ENCODE data around the gene SAPCD2.

SAPCD2 gene

DNA sequence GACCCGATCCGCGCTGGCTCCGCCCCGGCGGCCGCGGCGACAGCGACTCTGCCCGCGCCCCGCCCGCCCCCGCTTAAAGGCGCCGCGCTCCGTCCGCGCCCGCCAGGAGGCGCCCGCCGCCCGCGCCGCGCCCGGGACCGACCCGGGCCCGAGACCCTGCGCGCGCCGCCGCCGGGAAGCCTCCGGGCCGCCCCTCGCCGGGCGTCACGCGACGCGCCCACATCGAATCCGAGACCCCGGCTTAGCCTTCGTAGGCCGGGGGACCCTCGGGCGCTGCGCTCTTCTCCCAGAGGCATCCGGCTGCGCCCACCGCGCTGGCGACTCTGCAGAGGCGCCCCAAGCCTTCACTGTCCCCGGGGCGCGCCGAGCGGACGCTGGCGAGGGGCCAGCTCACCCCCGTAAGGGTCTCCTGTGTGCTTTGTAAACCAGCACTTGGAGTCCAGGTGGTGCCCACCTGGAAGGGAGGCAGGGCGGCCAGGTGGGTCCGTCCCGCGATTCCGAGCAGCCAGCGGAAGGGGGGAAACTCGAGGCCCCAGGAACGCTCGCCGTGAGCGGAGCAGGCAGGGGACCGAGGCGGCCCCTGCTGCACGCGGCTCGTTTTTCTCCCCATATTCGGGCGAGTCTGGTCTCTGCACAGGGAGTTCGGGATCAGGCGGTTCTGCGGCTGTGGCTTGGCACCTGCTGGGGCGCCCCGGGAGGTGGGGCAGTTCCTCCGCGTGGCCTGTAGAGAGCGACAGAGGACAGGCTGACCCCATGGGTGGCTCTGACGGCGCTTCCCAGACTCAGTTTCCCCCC, 41.9 kb downstream of the SAPCD2 start (continued):
- TF ChIP-seq ZNF16 (tag by site-specific recombination; IDR thresholded peaks at IDR 0.05; ENCODE audit: low read depth) (no peak), GLI2 (tag by site-specific recombination; IDR thresholded peaks at IDR 0.05; ENCODE audit: borderline replicate concordance, low read depth) (no peak), ZNF548 (tag by site-specific recombination; IDR thresholded peaks at IDR 0.05) (no peak), ZNF140 (tag by site-specific recombination; IDR thresholded peaks at IDR 0.05) (no peak), ZNF223 (tag by site-specific recombination; IDR thresholded peaks at IDR 0.05) (no peak)
- TF ChIP-seq, protein P1, sequence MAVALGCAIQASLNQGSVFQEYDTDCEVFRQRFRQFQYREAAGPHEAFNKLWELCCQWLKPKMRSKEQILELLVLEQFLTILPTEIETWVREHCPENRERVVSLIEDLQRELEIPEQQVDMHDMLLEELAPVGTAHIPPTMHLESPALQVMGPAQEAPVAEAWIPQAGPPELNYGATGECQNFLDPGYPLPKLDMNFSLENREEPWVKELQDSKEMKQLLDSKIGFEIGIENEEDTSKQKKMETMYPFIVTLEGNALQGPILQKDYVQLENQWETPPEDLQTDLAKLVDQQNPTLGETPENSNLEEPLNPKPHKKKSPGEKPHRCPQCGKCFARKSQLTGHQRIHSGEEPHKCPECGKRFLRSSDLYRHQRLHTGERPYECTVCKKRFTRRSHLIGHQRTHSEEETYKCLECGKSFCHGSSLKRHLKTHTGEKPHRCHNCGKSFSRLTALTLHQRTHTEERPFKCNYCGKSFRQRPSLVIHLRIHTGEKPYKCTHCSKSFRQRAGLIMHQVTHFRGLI (tag by site-specific recombination; IDR thresholded peaks at IDR 0.05): peak; percentile 25; the same call in 1 of the 2 replicates

DNA sequence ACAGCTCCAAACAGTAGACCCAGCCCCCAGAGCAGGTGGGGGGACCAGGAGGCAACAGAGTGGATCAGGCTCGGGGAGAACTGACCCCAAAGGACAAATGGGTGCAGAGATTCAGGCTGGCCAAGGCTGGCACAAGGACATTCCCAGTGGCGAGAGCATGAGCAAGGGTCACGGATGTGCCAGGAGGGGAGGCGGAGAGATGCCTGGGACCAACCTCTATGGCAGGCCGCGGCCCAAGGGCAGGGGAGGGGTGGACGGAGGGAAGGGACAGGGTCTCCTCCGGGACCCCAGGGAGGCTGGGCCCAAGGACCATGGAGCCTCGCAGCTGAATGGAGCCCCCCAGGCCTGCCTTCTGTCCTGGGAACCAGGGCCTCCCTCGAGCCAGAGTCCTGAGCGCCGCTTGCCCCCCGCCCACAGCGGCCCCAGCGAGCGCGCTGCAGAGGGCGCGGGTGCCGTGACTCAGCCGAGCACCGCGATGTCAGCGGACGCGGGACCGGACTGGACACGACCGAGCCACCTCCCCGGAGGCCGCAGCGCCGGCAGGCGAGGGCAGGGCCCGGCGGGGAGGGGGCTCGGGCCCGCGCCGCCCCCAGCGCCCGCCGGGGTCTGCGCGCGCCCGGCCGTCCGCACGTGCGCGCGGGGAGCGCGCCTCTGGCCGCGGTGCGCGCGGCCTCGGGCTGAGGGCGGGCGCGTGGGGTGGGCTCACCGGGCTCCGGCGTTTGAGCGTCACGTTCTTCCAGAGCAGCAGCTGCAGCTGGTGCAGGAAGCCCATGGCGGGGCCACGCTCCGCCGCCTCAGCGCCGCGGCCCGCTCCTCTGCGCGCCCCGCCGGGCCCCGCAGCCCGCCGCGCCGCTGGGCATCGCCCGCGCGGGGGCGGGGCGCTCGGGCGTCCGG, 42.7 kb downstream of the SAPCD2 start, which contains the start of gene ABCA2:
TSS of gene ABCA2 (minus strand) at position 869 of the 894 bp plus-strand sequence. CDS start at position 772, 97 bp downstream.
- H3K4me3 ChIP-seq (ENCODE audit: low read depth, low read length): peak within 1 kb of the TSS; percentile 42
- no peaks in the 10 kb centered on the region for H3K9me3 ChIP-seq (ENCODE audit: control insufficient read depth, insufficient read depth, low read depth, low read length)
- no peaks in the 10 kb centered on the region for H3K36me3 ChIP-seq (ENCODE audit: control insufficient read depth in 2 of 2, insufficient read depth in 1 of 2, low read length in 2 of 2)
- H3K4me1 ChIP-seq (ENCODE audit: control insufficient read depth, insufficient read depth, low read length): peaks cover 2% of the 10 kb centered on the region; the same call in 1 of the 2 replicates
- TF ChIP-seq, protein P2, sequence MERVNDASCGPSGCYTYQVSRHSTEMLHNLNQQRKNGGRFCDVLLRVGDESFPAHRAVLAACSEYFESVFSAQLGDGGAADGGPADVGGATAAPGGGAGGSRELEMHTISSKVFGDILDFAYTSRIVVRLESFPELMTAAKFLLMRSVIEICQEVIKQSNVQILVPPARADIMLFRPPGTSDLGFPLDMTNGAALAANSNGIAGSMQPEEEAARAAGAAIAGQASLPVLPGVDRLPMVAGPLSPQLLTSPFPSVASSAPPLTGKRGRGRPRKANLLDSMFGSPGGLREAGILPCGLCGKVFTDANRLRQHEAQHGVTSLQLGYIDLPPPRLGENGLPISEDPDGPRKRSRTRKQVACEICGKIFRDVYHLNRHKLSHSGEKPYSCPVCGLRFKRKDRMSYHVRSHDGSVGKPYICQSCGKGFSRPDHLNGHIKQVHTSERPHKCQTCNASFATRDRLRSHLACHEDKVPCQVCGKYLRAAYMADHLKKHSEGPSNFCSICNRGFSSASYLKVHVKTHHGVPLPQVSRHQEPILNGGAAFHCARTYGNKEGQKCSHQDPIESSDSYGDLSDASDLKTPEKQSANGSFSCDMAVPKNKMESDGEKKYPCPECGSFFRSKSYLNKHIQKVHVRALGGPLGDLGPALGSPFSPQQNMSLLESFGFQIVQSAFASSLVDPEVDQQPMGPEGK (tag by site-specific recombination; IDR thresholded peaks at IDR 0.05): 0 out of 2 replicates have a peak, but pooled peaks have one; percentile 44
- TF ChIP-seq ZNF664 (tag by site-specific recombination; IDR thresholded peaks at IDR 0.05) (no peak), KLF1 (tag by site-specific recombination; IDR thresholded peaks at IDR 0.05) (peak; percentile 39), BCL11B (tag by site-specific recombination; IDR thresholded peaks at IDR 0.05; ENCODE audit: low read depth) (peak; percentile 84), ZNF341 (tag by site-specific recombination; IDR thresholded peaks at IDR 0.05; ENCODE audit: low read depth) (0 out of 2 replicates have a peak, but pooled peaks have one; percentile 10), ZBTB7A (tag by site-specific recombination; IDR thresholded peaks at IDR 0.05; ENCODE audit: low read depth) (peak; percentile 57; the same call in 1 of the 2 replicates), ZBTB8A (tag by site-specific recombination; IDR thresholded peaks at IDR 0.05) (peak; percentile 57), ZNF548 (tag by site-specific recombination; IDR thresholded peaks at IDR 0.05) (no peak), ZNF624 (tag by site-specific recombination; IDR thresholded peaks at IDR 0.05) (no peak), GLIS2 (tag by site-specific recombination; IDR thresholded peaks at IDR 0.05) (peak; percentile 72), MZF1 (tag by site-specific recombination; IDR thresholded peaks at IDR 0.05; ENCODE audit: borderline replicate concordance) (no peak), ZNF558 (tag by site-specific recombination; IDR thresholded peaks at IDR 0.05) (no peak), KLF8 (tag by site-specific recombination; IDR thresholded peaks at IDR 0.05) (peak; percentile 45; the same call in 1 of the 2 replicates), ZFHX2 (tag by site-specific recombination; conservative IDR thresholded peaks at IDR 0.05) (0 out of 2 replicates have a peak, but pooled peaks have one; percentile 19), ZIC2 (tag by site-specific recombination; IDR thresholded peaks at IDR 0.05) (0 out of 2 replicates have a peak, but pooled peaks have one; percentile 7), GLIS1 (tag by site-specific recombination; IDR thresholded peaks at IDR 0.05) (peak; percentile 64), EGR2 (tag by site-specific recombination; IDR thresholded peaks at IDR 0.05; ENCODE audit: low read depth) (0 out of 2 replicates have a peak, but pooled peaks have one; percentile 12), ZNF174 (tag by site-specific recombination; IDR thresholded peaks at IDR 0.05) (no peak)
- TF ChIP-seq, protein P3, sequence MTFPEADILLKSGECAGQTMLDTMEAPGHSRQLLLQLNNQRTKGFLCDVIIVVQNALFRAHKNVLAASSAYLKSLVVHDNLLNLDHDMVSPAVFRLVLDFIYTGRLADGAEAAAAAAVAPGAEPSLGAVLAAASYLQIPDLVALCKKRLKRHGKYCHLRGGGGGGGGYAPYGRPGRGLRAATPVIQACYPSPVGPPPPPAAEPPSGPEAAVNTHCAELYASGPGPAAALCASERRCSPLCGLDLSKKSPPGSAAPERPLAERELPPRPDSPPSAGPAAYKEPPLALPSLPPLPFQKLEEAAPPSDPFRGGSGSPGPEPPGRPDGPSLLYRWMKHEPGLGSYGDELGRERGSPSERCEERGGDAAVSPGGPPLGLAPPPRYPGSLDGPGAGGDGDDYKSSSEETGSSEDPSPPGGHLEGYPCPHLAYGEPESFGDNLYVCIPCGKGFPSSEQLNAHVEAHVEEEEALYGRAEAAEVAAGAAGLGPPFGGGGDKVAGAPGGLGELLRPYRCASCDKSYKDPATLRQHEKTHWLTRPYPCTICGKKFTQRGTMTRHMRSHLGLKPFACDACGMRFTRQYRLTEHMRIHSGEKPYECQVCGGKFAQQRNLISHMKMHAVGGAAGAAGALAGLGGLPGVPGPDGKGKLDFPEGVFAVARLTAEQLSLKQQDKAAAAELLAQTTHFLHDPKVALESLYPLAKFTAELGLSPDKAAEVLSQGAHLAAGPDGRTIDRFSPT (tag by site-specific recombination; IDR thresholded peaks at IDR 0.05): peak; percentile 36; the same call in 1 of the 2 replicates
- TF ChIP-seq, protein P4, sequence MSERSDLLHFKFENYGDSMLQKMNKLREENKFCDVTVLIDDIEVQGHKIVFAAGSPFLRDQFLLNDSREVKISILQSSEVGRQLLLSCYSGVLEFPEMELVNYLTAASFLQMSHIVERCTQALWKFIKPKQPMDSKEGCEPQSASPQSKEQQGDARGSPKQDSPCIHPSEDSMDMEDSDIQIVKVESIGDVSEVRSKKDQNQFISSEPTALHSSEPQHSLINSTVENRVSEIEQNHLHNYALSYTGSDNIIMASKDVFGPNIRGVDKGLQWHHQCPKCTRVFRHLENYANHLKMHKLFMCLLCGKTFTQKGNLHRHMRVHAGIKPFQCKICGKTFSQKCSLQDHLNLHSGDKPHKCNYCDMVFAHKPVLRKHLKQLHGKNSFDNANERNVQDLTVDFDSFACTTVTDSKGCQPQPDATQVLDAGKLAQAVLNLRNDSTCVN (tag by site-specific recombination; optimal IDR thresholded peaks at IDR 0.05): peak; percentile 52
- ChIA-PET CTCF (interaction anchor here (0.7 to 5.8 kb wide), 20 partner anchors 8 to 244 kb away, joined by 3 to 86 read pairs (median 10); partner anchors contain the start of genes CLIC3, MAN1B1, NPDC1 and RNF224), POLR2A (interaction anchor here (0.6 to 1.4 kb wide), 2 partner anchors 43 to 79 kb away, joined by 3 read pairs; no protein-coding TSS in a partner anchor)
- H3K27ac ChIP-seq (ENCODE audit: extremely low read depth, low read depth, low read length): peak within 1 kb of the TSS; percentile 66; the same call in 1 of the 2 replicates
